CD4-positive, alpha-beta T cell treated with Interleukin-2 at 100 ng/mL for 4 hours (primary cell): ENCODE measurements around the gene ATP6V0D1.
"Not testable (repeated sequence)": the region's sequence is repeated elsewhere in the genome, so short reads cannot be mapped to it uniquely, and the experiment has no call there.

Experiments
- DNase-seq: peaks from one replicate; pipeline ENCODE4 v3.0.0-alpha.2; 2020; ENCODE audit warnings: low spot score

The ATP6V0D1 gene

DNA sequence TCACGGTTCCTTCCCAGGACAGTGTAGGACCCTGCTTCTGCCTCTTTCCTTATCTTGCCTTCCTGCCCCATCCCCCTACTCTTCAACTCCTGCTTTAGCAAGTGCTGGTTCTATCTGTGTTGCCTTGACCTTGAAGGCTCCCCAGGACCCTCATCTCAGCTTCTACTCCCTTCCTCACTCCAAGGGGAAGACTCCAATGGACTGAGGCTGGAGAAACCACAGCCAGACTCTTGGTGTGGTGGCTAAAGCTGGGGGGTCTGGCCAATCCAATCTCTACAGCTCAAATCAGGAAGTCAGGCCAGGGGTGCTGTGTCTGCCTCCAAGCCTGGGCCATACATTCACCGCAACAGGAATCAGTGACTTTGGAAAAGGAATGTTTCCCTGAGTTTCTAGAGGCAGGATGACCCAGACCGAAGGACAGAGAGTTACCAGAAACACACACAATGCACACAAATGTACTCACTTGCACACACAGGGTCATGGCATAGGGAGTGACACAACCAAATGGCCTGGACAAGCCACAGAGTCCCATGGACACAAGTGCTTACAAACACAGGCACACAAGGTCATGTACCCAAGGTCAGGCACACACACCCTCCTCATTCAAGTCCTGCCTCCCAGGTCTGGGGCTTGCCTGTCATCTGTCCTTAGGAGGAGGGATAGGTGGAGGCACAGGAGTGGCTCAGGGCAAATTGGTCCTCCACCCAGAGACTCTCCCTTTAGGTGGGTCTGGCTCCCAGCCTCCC, 51.7 kb downstream of the ATP6V0D1 start:
- DNase-seq, result no peak

DNA sequence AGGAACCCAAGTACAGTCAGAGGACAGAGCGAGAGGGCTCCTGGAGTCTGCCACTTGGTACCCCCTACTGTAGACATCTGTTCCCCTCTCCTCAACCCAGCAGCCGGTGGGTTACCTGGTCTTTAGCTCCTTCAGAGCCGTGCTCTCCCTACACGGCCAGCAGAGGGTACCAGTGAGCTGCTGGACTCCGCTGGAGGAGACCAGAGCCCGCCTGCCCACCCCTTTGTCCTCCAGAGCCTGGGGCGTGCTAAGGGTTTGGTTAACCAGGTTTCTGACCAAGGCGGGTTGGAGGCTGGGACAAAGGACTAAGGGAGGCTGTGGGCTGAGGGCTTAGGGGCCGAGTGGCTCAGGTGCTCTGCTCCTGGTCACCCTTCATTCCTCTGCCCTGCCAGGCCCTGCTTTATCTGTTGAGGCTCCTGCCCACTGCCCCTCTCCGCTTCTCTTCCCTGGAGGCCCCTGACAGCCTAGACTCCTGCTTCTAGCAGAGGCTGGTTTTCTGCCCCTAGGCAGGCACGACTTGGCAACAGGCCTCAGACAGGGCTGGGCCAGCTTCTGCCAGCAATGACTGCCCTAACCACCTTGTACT, 52.7 kb downstream of the ATP6V0D1 start:
- peak; percentile 48 for DNase-seq

DNA sequence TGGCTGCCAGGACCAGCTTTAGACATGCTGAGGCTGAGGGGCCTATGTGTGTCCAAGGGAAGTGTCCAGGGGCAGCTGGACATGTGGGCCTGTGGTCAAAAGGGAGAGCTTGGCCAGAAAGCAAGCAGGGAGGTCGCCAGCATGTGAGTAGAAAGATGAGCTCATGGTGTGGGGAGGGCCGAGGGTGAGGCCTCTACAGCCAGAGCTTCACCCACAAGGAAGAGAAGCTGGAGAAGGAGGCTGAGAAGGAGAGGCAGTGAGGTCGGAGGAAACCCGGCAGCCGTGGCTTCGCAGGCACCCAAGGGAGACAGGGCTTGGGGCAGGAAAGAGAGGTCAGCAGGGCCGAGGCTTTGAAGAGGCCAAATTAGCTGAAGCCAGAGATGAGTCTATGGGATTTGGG, 54.0 kb downstream of the ATP6V0D1 start:
- no peak for DNase-seq

DNA sequence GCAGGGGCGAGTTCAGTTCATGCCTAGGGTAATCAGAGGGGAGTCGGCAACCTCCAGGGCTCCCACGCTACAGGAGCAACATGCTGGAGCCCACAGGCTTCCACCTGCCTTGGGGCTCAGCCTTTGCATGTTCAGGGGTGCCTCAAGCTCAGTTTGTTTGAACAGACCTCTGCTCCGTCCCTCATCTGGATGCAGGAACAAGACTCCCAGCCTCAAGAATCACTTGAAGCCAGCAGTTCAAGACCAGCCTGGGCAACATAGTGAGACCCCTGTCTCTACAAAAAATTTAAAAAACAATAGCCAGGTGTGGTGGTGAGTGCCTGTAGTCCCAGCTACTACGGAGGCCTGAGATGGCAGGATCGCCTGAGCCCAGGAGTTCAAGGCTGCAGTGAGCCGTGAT, 54.9 kb downstream of the ATP6V0D1 start:
- no peak for DNase-seq

DNA sequence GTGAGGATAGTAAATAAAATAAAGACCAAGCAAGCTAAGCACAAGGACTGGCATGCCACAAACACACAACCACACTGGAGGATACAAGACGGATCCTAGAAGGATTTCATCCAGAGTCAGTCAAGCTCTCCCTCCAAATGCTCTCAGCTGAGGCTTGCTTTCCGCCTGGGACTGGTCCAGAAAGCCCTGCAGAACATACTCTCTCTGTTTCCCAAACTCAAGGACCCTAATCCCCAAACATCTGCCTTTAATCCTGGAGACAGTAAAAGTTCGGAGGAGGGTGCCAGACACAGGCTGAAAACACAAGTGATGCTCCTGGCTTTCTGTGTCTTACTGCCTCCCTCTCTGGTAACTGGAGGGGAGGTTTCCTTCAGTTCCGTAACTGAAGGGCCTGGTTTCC, 55.4 kb downstream of the ATP6V0D1 start:
- no peak for DNase-seq

DNA sequence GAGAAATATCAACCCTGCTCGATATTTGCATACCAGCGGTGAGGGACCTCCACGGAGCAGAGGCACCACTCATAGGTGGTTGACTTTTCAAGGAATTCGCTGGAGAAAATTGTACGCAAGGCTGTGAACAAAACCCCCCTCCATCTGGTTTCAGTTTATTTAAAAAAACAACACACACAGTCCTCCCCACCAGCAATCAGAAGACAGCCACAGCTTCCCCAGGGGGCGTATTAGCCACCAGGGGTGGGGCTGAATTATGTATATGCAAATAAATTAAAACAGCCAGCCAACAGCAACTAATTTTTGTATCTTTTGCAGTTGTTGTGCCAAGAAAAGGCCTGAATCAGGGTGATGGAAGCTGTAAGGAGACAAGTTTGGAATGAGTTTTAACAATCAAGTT, 55.9 kb downstream of the ATP6V0D1 start:
- DNase-seq, result no peak

DNA sequence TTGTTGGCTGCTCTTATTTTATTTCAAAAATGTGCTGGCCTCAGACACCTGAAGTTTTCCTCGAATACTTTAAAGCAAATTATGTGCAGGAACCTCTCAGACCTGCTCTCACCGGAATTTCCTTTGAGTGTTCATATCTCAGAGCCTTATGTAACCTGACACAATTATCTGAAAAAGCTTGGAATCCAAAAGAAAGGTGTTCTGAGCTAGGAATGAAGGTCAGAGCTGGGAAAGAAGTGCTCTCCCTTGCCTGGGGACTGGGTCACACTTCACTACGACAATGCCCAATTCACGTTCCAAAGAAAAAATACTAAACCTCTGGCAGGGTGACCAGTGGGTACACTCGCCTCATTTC, 56.7 kb downstream of the ATP6V0D1 start:
- no peak for DNase-seq

DNA sequence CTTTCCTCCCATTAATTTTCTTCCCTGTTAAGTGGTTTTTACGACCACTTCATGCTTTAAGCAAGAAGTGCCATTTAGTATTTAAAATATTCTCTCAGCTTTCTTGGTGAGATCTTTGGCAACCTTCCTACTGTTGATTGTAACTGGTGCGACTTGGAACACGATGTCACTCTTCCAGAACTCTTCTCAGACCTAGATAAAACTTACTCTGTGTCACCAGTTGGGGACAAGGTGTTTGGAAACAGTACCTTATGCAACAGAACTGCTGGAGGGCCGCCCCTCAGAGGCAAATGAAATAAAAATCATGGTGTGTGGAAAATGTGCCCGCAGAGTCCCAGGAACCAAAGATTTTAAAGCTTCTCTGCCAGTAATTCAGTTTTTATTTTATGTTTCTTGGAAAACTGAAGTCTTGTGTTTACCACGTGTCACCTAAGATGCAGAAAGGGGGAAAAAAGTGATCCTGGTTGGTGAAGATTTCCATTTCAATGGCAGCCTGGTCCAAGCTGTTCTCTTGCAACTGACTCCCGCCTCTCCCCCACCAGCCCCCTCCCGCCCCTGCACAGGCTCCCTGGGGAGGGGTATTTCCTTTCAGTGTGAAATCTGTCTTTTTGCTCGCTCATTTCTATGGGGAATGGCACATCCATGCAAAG, 57.2 kb downstream of the ATP6V0D1 start:
- DNase-seq, result no peak

DNA sequence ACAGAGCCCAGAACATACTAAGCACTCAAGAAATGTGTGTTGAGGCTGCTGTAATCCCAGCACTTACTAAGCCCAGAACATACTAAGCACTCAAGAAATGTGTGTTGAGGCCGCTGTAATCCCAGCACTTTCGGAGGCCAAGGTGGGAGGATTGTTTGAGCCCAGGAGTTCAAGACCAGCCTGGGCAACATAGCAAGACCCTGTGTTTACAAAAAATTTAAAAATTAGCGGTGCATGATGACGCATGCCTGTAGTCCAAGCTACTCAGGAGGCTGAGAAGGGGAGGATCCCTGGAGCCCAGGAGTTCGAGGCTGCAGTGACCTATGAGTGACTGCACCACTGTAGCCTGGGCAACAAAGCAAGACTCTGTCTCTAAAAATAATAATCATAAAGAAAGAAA, 57.9 kb downstream of the ATP6V0D1 start:
- no peak for DNase-seq

DNA sequence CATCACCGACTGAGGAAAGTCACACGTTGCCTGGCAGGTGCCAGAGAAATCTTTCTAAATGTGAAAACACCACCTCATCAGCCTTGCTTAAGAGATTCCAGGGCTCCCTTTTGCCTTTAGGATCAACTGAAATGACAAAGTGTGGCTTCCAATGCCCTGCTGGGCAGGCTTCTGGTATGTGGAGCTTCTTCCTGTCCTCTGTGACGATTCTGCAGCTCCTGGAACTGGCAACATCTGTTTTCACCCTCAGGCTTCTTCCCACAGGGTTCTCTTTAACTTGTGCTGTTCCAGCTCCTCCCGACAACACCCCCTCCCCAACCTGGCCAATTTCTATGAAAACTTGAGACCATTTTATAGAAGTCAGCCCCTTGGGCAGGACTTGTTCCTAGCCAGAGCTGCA, 59.9 kb downstream of the ATP6V0D1 start:
- no peak for DNase-seq

DNA sequence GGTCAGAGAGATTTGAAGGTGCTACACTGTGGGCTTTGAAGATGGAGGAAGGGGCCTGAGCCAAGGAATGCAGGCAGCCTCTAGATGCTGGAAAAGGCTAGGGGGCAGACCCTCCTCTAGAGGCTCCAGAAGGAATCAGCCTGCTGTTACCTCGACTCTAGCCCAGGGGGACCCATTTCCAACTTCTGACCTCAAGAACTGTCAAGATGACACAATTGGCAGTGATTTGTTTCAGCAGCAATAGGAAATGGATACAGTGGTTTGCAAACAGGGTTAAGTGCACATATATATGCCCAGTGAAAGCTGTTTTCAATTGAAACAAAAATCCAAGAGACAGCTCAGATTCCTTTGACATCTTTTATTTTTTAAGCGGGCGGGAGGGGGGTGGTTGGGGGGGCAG, 61.0 kb downstream of the ATP6V0D1 start:
- DNase-seq, result no peak

DNA sequence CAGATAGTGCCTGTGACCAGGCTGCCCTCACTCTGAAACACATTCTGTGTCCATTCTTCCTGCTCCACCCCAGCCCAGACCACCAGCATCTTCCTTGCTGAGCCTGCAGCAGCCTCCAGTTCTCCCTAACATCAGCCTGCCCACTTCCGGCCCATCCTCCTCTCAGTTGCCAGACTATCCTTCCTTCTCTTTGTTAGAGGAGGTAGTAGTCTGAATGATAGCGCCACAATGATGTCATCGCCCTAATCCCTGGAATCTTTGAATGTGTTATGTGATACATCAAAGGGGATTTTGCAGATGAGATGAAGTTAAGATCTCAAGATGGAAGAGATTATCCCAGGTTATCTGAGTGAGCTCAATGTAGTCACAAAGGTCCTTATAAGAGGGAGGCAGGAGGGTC, 61.5 kb downstream of the ATP6V0D1 start:
- no peak for DNase-seq

DNA sequence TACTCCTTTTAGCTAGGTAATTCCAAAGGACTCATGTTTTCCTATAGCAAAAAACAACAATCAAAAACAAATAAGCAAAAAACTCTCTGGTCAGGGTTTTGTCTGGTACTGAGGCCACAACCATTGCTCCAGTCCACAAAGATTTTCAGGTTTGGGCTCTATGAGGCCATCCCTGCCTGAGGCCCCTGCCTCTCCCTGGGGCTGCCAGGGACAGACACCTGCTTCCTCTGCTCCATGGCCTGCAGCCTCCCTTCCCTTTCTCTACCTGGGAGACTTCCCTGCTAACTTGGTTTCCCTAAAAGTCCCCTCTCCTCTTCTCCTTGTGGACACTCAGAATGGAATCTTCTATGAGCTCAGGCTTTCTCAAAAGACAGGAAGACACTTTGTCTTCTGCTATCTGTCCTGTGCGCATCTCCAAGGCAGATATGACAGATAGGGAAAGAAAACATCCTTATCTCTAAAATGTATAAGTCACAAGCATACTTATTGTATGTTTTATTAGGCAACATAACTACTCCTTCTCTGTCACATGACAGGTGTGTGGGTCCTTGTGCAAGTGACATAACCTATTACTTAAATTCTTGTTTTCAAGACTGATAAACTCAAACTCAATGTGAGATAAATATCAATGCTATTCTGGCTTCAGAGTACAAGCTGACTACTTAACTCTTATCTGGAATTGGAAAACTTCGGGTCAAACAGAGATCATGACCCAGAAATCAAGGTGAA, 63.5 kb downstream of the ATP6V0D1 start:
- DNase-seq, result no peak

DNA sequence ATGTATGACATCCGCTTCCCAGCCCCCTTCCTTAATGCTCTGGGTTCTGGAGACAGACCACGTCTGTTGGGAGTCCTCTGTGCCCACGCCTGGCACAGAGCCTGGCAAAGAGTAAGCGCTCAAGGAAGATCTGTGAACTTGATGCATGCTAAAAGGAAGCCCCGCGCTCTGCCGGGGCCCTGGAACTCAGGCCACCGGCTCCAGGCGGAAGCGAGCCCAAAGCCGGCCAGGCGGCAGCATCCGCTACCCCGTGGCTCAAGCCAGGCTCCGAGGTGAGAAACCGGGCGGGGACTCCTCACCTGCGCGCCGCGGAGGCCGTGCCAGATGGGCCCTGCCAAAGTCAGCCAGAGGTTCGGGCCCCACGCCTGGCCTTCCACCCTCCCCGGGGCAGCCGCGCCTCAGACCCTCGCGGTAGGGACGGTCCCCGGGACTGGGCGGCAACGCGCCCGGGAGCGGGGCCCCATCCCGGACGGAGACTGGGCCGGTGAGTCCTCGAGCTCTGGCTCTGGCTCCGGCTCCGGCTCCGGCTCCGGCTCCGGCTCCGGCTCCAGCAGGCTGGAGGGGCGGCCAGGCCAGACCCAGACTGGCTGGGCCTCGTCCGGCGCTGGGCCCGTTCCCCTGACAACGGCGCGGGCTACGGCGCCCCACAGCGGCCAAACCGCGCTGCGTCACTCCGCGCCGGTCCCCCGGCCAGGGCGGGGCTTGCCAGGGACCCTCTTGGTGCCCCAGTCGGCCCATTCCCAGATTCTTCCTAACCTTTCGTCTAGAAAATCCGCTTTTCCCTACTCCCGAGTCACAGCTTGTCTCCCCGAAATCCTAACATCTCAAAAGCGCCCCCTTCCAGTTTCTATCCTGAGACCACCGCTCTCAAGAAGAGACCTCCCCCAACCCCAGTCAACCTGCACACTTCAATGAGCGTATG, 64.8 kb downstream of the ATP6V0D1 start, which contains the start of gene ZDHHC1:
ZDHHC1 (minus strand) TSS at position 606 of the 922 bp plus-strand sequence. CDS start 8,702 bp downstream, outside the sequence.
- DNase-seq, result peak; percentile 35

DNA sequence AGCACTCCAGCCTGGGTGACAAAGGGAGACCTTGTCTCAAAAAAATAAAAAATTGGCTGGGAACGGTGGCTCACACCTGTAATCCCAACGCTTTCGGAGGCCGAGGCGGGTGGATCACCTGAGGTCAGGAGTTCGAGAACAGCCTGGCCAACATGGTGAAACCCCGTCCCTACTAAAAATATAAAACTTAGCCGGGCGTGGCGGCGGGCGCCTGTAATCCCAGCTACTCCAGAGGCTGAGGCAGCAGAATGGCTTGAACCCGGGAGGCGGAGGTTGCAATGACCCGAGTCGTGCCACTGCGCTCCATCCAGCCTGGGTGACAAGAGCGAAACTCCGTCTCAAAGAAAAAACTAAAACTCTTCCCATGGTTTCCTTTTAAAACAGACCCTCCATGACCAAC, 65.5 kb downstream of the ATP6V0D1 start:
- DNase-seq, result not testable (repeated sequence)

DNA sequence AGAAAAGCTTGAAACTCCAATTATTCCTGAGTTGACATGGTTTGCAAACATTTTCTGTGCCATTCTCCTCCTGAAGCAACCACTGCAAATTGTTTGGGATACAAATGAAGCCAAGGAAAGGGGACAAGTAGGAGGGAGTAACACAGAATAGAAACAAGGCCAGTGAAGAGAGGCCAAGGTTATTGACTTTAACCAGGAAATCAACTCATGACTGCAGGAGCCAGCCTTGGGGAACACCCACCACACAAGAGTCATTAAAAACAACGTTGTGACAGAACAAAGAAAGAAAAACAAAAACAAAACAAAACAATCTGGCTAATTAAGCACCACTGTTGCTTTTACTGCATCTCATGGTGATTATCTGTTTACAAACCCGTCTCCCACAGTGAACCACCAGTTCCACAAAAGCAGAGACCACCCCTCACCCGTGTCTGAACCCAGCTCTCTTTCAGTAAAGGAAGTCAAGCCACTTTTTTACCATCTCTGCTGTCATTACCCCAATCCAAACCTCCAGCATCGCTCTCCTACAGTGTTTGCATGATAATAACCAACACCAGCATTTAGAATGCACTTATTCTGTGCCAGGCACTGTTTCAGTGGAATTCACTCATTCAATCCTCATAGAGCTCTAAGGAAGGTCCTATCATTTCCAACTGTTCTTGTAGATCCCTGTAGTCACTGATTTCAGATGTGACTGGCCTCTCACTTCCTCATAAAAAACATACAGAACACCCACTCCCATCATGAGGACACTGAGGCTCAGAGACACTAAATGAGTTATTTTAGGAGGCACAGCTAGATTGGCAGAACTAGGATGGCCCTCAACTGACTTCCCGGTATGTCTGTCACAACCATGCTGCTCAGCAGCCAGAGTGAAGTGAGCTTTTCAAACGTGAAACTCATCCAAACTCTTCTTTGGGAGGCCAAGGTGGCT, 66.7 kb downstream of the ATP6V0D1 start:
- DNase-seq, result no peak

DNA sequence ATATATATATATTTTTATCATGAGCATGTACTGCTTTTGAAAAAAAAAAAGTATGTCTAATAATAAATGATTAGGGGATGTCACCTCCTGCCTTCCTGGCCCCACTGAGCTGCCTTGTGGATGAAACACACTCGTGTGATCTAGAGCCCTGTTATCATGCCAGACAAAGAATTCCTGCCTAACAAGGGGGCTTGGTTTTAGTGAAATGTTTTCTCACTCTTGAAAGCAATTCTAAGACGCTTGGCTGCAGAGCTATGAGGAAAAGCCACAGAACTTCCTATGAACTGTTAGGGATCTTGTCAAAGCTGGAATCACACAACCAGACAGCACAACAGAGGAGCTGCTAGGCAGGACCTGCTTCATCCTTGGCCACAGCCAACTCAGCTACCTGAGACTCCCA, 68.7 kb downstream of the ATP6V0D1 start:
- DNase-seq, result no peak

DNA sequence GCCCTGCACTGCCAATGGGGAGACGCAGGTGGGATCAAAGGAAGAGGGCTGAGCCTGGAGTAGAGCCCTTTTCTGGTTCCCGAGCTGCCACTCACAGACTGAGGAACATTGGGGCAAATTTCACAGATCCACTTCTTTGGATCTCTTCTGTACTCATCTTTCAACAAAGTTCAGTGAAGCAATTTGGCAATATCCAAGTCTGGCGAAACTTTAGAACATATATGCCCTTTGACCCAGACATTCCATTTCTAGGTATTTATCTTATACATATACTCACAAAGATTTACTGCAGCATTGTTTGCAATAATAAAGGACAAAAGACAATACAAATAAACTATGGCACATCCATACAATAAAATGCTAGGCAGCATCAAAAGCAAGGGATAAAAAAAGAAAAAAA, 69.6 kb downstream of the ATP6V0D1 start:
- DNase-seq, result no peak

DNA sequence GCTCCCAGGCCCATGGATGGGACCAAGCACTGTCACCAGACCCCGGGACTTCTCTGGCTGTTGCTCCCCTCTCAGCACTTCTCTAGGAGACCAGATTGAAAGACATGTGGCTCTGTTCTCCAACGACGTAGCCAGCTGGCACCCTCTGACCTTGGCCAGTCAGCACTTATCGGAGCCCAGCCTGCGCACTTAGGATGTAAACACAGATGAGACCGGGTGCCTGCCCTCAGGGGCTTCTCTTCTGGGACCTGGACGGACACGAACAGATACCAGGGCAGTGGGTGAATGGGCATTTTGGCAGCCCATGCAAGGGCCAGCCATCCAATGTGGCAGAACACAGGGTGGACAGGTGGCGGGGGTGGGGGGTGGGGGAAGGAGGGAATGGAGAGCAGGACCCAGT, 71.3 kb downstream of the ATP6V0D1 start:
- DNase-seq, result no peak

DNA sequence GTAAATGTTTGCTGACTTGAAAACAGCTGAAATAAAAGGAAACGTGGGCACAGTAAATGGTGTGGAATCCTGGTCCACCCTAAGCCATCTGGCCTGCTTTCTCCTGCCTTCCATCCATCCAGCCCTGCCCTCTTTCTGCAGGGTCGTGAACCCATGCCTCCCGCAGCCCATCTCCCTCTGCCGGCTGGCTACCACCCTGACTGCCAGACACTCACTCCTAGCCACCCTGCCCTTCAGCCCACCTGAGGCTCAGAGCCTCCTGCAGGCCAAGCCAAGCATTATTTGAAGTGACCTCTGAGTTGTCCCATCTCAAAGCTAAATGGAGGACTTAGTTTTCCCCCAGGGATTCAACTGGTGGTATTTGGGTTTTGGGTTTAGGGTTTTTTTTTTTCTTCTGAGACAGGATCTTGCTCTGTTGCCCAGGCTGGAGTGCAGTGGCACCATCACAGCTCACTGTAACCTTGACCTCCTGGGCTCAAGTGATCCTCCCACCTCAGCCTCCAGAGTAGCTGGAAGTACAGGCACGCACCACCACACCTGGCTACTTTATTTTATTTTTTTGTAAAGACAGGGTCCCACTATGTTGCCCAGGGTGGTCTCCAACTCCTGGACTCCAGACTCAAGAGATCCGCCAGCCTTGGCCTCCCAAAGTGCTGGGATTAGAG, 73.0 kb downstream of the ATP6V0D1 start:
- no peak for DNase-seq
